GM19025 (cell line): Measurements from ENCODE around the gene ABCD2.
"Not testable (repeated sequence)": the region's sequence is repeated elsewhere in the genome, so short reads cannot be mapped to it uniquely, and the experiment has no call there.

ENCODE experiments used
- ATAC-seq: cut with Tn5 transposase; IDR thresholded peaks from one replicate; pipeline ENCODE4 v1.9.1; 2021; ENCODE audit warnings: mild to moderate bottlenecking, low read depth, moderate library complexity; ENCODE audit not compliant: unreplicated experiment

ABCD2 gene

GRCh38 chr12:39613525-39613924 is 6.1 kb downstream of the ABCD2 start:
- no peak for ATAC-seq

- no peak for ATAC-seq
These were observed 7.4 kb downstream of the ABCD2 start for GRCh38 chr12:39612250-39612649.

DNA sequence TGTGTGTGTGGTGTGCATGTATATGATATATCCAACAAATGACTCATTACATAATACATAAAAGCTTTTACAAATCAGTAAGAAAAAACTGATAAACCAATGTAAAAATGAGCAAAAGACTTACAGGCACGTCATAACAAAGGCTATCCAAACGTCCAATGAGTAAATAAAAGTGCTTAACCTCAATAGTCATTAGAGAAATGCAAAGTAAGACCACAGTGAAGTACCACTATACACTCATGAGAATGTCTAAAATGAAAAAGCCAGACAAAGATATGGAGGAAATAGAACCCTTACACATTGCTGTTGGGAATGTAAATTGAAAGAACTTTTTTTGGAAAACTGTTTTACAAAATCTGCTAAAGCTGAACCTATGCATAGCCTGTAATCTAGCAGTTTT is 7.8 kb downstream of the ABCD2 start:
- ATAC-seq = no peak

DNA sequence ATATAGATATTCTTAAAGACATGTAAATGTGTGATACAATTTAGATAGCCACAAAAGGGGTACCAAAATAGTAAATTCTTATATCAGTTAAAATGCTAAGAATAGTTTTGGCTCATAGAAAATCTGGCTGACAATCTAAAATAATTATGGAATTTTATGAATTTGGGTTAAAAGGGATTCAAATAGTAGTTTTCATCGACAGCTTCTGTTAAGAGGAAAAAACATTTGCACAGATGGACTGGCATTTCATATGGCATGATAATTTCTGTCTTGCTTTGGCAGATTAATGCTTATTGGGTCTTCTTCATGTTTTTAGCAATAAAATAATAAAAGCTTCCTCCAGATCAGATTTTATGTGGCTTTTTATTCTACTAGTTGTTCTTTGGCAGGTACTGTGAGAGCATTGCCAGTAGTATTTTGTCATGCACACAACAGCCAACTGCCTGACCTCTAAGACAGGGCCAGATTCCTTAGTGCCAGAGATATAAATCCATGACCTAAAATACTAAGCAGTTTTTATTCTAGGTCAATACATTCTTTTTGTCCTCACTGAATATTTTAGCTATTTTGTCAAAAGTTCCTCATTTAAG is 9.1 kb downstream of the ABCD2 start:
- no peak for ATAC-seq

DNA sequence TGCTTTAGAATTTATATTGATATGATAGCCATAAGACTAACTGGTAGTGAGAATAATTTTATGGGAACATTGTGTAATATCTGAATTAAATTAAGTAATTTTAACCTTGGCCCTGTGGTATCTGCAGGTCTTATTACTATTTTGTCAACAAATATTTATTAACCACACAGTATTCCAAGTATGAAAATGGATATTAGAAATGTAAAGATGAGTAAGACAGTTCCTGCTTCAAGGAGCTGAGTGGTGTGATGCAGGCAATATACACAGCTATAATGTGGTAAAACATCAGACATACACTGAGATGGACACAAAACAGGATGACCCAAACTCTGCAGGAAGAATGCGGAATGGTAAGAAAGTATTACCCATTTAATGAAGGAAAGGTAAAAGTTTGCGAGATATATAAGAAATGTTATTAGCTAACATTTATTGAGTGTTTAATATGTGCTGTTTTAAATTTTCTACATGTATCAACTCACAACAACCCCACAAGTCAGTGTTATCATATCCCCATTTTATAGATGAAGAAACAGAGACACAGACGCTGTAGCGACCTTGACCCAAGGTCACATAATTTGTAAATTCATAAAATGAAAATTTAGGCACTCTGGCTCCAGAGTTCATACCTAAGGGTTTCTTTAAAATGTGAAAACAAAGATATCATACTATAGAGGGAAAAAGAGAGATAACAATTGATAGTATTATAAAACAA is 12.7 kb downstream of the ABCD2 start:
- ATAC-seq = no peak

DNA sequence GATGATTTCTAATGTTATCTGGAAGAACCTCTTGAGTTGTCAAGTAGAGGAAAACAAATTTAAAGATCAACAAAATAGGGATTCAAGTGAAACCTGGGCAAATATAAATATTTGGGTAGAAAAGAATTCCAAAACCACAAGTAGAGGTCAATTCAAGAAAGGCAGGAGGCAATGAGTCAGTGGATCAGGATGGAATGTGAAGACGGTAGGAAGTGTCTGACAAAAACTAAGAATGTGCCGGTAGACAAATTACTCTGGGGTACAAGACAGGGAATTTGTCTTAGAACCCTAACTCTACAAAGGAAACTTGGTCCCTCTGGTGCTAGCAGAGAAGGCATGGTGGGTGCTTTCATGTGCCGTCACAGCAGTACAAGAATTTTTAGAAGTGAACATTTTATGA is 13.6 kb downstream of the ABCD2 start:
- ATAC-seq = no peak

DNA sequence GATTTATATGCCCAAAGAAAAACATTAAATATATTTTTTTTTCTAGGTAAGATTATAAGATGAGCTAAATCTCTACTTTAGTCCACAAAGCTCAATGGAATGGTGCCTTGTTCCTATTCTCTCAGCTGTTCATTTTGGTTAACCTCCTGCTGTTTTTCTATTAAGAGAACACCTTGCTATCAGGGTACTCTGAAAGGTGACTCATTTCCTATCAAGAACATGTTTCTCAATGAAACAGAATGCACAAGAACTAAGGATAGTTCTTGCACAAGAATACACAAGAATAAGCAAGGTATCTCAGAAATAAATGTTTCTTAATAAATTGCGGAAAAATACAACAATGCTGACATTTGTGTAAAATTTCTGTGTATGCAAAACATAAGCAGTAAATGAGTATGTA is 14.1 kb downstream of the ABCD2 start:
- ATAC-seq = no peak

DNA sequence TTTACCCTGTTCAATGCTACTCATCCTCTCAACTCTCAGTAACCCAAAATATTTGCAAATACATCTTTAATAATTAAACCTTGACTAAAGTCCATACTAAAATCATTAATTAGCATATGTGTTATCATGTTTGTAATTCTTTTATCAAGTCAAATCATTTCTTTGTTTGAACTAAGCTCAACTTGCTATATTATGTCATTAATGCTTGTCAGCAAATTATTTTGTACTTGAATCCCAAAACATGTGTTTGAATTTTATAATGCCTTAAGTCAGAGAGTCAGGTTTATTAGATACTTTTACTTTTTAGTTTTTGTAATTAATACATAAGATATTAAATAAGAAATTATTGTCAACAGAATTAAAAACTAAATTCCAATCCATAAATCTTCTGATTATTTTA is 16.5 kb downstream of the ABCD2 start:
- ATAC-seq = no peak

DNA sequence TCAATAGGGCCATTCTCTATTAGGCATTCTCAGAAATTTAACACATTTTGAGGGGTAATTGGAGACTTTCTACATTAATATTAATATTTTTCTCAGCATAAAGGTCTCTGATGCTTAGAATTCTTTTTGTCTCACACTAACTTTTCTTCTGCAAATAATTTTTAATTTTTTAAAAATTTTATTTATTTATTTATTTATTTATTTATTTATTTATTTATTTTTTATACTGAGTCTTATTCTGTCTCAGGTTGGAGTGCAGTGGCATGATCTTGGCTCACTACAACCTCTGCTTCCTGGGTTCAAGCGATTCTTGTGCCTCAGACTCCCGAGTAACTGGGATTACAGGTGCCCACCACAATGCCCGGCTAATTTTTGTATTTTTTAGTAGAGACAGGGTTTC is 17.7 kb downstream of the ABCD2 start:
- not testable (repeated sequence) for ATAC-seq

DNA sequence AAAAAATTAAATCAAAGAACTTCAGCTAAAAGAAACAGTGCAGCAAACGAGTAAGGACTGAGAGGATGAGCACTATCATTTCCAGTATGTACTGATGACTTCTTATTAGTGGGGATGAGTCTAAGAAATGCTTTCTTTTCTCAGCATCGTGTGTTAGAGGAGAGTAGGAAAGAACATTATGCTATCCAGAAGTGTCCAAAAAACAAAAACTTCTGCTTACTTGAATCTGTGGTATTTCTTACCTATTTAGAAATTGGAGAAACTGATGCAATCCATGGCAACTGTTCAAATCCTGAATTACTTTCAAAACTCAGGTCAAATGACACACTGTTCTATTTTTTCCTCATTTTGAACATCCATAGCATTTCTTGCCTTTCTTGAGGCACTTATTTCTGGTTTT is 23.7 kb downstream of the ABCD2 start:
- ATAC-seq = no peak

DNA sequence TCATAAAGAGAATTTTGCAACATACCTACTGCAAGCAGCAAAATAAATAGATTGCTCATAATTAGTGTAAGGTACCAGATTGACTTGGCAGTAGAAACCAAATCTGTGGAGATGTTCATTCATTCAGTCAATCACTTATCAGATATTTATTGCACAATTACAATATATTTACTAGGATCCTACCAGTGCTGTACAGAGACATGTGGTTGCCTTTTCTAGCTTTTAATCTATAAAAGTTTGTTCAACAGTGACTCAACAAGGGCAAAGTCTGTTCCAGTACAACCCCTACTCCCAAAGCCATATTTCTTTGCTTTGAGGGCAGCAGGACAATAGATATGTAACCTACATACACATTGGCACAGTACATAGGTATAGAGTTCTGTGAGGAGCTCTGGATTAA is 27.3 kb downstream of the ABCD2 start:
- ATAC-seq = no peak

- ATAC-seq = no peak
These were observed 31.3 kb downstream of the ABCD2 start for GRCh38 chr12:39588348-39588747.

GRCh38 chr12:39587225-39587624 is 32.4 kb downstream of the ABCD2 start:
- ATAC-seq = no peak

DNA sequence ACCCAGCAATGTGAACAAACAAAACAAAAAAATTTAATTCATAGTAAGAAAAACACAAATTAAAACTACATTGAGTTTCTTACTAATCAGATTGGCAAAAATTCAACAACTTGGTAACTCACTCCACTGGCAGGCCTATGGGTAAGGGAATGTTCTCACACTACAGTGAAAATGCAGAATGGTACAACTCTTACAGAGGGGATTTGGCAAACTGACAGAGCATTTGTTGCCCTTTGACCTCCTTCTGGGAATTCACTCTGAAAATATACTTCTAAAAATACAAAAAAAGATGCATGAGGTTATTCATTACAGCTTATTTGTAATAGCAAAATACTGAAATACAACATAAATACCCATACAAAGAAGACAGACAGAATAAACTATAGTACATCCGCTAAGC is 32.8 kb downstream of the ABCD2 start:
- ATAC-seq = no peak

GRCh38 chr12:39581592-39581991 is 38.0 kb downstream of the ABCD2 start:
- ATAC-seq = no peak

DNA sequence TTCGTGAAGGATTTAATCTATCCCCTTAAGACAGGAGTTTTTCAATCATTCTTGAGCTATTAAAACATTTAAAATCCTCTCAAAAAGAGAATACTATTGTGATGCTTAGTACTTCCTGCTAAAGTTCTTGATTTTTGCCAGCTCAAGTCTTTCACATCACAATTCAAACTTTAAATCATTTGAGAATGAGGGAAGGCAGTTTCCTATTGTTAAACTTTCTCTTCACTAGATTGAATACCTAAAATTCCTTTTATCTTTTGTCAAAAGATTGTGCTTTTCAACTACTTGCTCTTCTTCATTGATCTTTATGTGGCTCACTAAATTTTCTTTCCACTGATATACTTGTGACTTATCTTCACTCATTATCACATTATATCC is 44.1 kb downstream of the ABCD2 start:
- ATAC-seq = no peak

GRCh38 chr12:39574785-39575497 is 44.7 kb downstream of the ABCD2 start:
- ATAC-seq = no peak

DNA sequence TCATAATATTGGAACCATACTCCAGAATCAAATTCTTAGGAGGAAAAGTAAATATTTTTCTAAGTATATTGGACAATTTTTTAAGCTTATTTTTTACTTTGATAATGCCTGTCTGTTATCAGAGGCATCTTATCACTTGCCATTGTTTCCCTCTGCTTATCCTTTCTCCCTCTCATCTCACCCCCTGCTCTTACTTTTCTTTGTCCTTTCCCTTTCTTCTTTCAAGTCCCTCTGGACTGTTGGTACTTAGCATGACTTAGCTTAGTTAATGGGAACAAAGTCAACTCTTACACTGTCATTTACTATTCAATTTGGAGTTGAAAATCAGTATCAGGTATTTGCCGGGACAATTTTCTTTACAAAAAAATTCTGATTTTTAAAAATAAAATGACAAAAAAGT is 45.2 kb downstream of the ABCD2 start:
- ATAC-seq = no peak

DNA sequence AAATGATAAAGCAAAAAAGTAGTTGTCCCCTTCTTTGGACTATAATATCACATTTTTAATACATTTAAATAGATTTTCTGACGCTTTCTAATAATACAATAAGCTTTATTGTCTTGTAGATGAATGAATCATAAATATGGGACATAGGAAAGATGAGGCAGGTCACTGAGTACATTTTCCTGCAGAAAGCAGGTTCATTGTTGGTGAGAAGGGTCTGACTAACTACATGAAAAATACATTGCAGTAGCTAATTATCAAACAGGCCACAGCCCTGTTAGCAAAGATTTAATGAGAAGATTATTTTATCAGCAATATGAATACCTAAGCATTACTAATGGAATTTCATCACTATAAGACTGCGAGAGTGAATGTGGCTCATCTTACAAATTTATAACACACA is 45.6 kb downstream of the ABCD2 start:
- no peak for ATAC-seq

DNA sequence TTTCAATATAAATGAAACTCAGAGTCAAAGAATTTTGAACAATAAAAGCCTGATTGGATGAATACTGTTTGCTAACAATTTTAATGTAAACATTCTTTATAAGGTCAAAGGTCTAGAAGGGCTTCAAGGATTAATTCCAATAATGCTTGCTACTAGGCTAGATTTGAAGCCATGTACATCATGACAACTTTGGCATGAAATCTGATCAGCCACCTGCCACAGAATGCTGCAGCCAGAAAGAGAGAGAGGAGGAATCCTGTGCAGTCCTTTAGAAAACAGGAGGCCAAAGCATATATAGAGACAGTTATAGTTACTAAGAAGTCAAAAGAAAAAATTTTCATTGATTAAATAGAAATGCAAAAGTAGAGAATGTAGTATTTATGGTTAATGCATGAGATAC is 47.1 kb downstream of the ABCD2 start:
- ATAC-seq = no peak

DNA sequence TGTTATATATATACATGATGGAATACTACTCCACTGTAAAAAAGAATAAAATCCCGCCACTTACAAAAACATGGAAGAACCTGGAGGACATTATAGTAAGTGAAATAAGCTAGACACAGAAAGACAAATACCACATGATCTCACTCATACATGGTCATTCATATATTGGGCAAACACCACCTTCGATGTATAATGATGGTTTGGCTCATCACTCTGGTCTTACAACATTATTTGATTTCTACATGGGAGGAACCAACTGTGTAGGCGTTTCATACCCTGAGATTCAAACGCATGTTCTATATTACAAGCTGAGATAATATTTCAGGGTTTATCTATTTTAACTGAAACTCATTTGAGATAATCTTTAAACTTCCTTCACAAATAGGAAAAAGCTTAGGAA is 48.3 kb downstream of the ABCD2 start:
- ATAC-seq = no peak

DNA sequence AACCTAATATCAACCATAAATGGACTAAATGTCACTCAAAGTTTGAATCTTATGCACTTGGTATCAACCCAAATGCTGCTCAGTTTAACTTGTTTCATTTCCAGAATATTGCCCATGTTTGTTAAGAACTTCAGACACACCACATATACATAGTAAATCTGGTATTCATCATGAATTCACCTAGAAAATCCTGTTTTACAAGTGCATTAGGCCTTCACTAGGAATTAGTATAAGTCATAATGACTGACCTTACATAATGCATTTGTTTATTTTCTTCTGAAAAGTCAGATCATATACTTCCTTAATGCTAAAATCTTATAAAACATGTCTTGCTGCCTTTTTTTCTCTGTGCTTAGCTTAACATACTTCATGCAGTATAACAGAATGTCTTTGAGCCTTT is 66.1 kb downstream of the ABCD2 start:
- ATAC-seq = no peak
